Fibroblast of lung (primary cell): ENCODE measurements around the gene MYO7A.

Source experiments
- EZH2 ChIP-seq: IDR thresholded peaks from 2 replicates; pipeline ENCODE4 v1.5.1; 2012; ENCODE audit warnings: low read length, control low read depth, mild to moderate bottlenecking; ENCODE audit errors: missing control alignments
- TF ChIP-seq, protein P1 (sequence below), 2 donors: IDR thresholded peaks in 1 of 2; conservative IDR thresholded peaks in 1 of 2; 1 replicate in 1 of 2; 2 replicates in 1 of 2; pipeline ENCODE4 v1.5.1; 2011 to 2012; ENCODE audit warnings: low read length in 2 of 2, control low read depth in 1 of 2, inconsistent platforms in 1 of 2, low read depth in 1 of 2, mild to moderate bottlenecking in 1 of 2

DNA sequence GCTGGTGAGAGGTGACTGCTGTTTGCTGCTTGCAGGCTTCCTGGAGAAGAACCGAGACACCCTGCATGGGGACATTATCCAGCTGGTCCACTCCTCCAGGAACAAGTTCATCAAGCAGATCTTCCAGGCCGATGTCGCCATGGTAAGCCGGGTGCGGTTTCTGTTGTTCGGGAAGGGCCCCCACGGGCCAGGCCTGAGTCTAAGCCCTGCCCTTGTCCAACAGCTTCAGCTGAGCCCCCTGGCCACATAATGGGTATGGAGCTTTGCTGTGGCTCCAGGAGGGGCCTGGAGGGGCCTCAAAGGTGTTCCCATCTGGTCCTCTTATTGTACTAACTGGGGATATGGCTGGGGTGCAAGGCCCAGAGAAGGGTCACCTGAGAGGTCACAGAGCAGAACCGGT is 38.0 kb downstream of the MYO7A start:
- TF ChIP-seq, protein P1, sequence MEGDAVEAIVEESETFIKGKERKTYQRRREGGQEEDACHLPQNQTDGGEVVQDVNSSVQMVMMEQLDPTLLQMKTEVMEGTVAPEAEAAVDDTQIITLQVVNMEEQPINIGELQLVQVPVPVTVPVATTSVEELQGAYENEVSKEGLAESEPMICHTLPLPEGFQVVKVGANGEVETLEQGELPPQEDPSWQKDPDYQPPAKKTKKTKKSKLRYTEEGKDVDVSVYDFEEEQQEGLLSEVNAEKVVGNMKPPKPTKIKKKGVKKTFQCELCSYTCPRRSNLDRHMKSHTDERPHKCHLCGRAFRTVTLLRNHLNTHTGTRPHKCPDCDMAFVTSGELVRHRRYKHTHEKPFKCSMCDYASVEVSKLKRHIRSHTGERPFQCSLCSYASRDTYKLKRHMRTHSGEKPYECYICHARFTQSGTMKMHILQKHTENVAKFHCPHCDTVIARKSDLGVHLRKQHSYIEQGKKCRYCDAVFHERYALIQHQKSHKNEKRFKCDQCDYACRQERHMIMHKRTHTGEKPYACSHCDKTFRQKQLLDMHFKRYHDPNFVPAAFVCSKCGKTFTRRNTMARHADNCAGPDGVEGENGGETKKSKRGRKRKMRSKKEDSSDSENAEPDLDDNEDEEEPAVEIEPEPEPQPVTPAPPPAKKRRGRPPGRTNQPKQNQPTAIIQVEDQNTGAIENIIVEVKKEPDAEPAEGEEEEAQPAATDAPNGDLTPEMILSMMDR (conservative IDR thresholded peaks at IDR 0.05 in 1 of 2, IDR thresholded peaks at IDR 0.05 in 1 of 2; ENCODE audit: low read depth in 1 of 2, low read length in 2 of 2), result no peak
- no peak for TF ChIP-seq EZH2
